PC-9 (cell line): ENCODE data around the gene CHD5. TPM values are rescaled to one million over a fixed set of nuclear protein-coding genes. Genes with fewer than 3 reads are reported as not detected.

ENCODE experiments used
- BruUV-seq: library from RNA; stranded (reverse); fragments of 400-500 nt; replicated peaks from 2 replicates; lab custom pipeline; 2021; lab: Mats Ljungman, UMichigan
- CTCF ChIA-PET: fragments of 300-600 bp; sonication (Branson Sonifier 250); formaldehyde crosslinking; loops from one replicate; lab custom pipeline; 2022; ENCODE audit warnings: antibody characterized with exemption; lab: Charles Lee
- POLR2A ChIA-PET: fragments of 300-600 bp; sonication (Branson Sonifier 250); formaldehyde crosslinking; loops from one replicate; lab custom pipeline; 2022; ENCODE audit warnings: antibody characterized with exemption; ENCODE audit not compliant: unreplicated experiment; lab: Charles Lee
- DNase-seq, 2 experiments: peaks; one replicate each; pipeline versions ENCODE4 v3.0.0 to v3.0.0-alpha.2; 2015 to 2022; ENCODE audit warnings: mixed read lengths in 1 of 2
- H2AFZ ChIP-seq: fragments of 200-600 bp; sonication (generic); 2 replicates; pipeline ENCODE4 v1.8.1; 2017; ENCODE audit warnings: antibody characterized with exemption
- H3F3A ChIP-seq: fragments of 200-600 bp; sonication (generic); 2 replicates; pipeline ENCODE4 v1.8.1; 2017; ENCODE audit warnings: antibody characterized with exemption, mild to moderate bottlenecking, low read depth; ENCODE audit not compliant: insufficient read depth
- H3K27ac ChIP-seq: fragments of 200-600 bp; sonication (generic); 2 replicates; pipeline ENCODE4 v1.6.1; 2016; ENCODE audit warnings: mixed run types
- H3K27me3 ChIP-seq: fragments of 200-600 bp; sonication (generic); 2 replicates; pipeline ENCODE4 v1.6.1; 2016; ENCODE audit warnings: low read depth, mixed run types; ENCODE audit not compliant: insufficient read depth
- H3K36me3 ChIP-seq: fragments of 200-600 bp; sonication (generic); 2 replicates; pipeline ENCODE4 v1.6.1; 2016; ENCODE audit warnings: low read depth, mixed run types
- H3K4me1 ChIP-seq: fragments of 200-600 bp; sonication (generic); replicated peaks from 2 replicates; pipeline ENCODE4 v1.6.1; 2016; ENCODE audit warnings: mixed run types; ENCODE audit not compliant: insufficient read depth
- H3K4me2 ChIP-seq: fragments of 200-600 bp; sonication (generic); 2 replicates; pipeline ENCODE4 v1.6.1; 2017; ENCODE audit warnings: mixed run types
- H3K4me3 ChIP-seq: fragments of 200-600 bp; sonication (generic); 2 replicates; pipeline ENCODE4 v1.6.1; 2016; ENCODE audit warnings: mixed run types
- H3K79me2 ChIP-seq: fragments of 200-600 bp; sonication (generic); 2 replicates; pipeline ENCODE4 v1.6.1; 2017; ENCODE audit warnings: low read depth, mixed run types
- H3K9me2 ChIP-seq: fragments of 200-600 bp; sonication (generic); 2 replicates; pipeline ENCODE4 v1.8.1; 2017; ENCODE audit warnings: mild to moderate bottlenecking; ENCODE audit not compliant: insufficient read depth
- H3K9me3 ChIP-seq: fragments of 200-600 bp; sonication (generic); 2 replicates; pipeline ENCODE4 v1.8.1; 2016; ENCODE audit warnings: low read depth; ENCODE audit not compliant: insufficient read depth
- H4K20me1 ChIP-seq: fragments of 200-600 bp; sonication (generic); 2 replicates; pipeline ENCODE4 v1.8.1; 2017; ENCODE audit not compliant: insufficient read depth
- CTCF ChIP-seq: fragments of 200-600 bp; sonication (generic); conservative IDR thresholded peaks from 2 replicates; pipeline ENCODE4 v1.6.1; 2017; ENCODE audit warnings: mixed run types, antibody characterized with exemption, mild to moderate bottlenecking, moderate library complexity
- EZH2 ChIP-seq: fragments of 200-600 bp; sonication (generic); IDR thresholded peaks from 2 replicates; pipeline ENCODE4 v1.8.0; 2017; ENCODE audit warnings: antibody characterized with exemption, low read depth
- intact Hi-C: fragments of 100-400 bp; cut with micrococcal nuclease; formaldehyde crosslinking; loops from one replicate; pipeline ENCODE4 v1.10.0; 2022; ENCODE audit not compliant: unreplicated experiment
- total RNA-seq: library from RNA; stranded (reverse); gene quantifications from 2 replicates; pipeline ENCODE4 v1.2.3, GENCODE V29; 2021

The CHD5 gene
- total RNA-seq, 1 experiment from 2014 or later: 0.50 TPM

- H3K9me2 ChIP-seq: no peaks in the 10 kb centered on the region
- H4K20me1 ChIP-seq: no peaks in the 10 kb centered on the region
- CTCF ChIA-PET: no interaction called here
- DNase-seq: no peak
- H3K79me2 ChIP-seq: no peaks in the 10 kb centered on the region
- H3K4me3 ChIP-seq: no peak overlapping the region
- no peaks in the 10 kb centered on the region for H3K4me1 ChIP-seq
- H3K4me2 ChIP-seq: no peak overlapping the region
- 0 out of 2 replicates have a peak, but pooled peaks cover 6% of the 10 kb centered on the region for H3K27me3 ChIP-seq
- no peaks in the 10 kb centered on the region for H3F3A ChIP-seq
- no peak for TF ChIP-seq CTCF
- no peak for TF ChIP-seq EZH2
- intact Hi-C loops: no loop called here
- POLR2A ChIA-PET: no interaction called here
- no peak overlapping the region for H2AFZ ChIP-seq
- no peak overlapping the region for H3K27ac ChIP-seq
- no TSS peak for BruUV-seq
- no peaks in the 10 kb centered on the region for H3K9me3 ChIP-seq
- no peaks in the 10 kb centered on the region for H3K36me3 ChIP-seq
These were observed 86.5 kb downstream of the CHD5 start for GRCh38 chr1:6093611-6094010.

- no peaks in the 10 kb centered on the region for H3K9me2 ChIP-seq
- TF ChIP-seq EZH2 (no peak), CTCF (no peak)
- no peaks in the 10 kb centered on the region for H3K79me2 ChIP-seq
- no peaks in the 10 kb centered on the region for H3K9me3 ChIP-seq
- intact Hi-C loops: no loop called here
- no TSS peak for BruUV-seq
- no peak overlapping the region for H3K4me3 ChIP-seq
- no peak for DNase-seq
- no peaks in the 10 kb centered on the region for H3K4me1 ChIP-seq
- H3K4me2 ChIP-seq: no peak overlapping the region
- no peaks in the 10 kb centered on the region for H4K20me1 ChIP-seq
- ChIA-PET POLR2A (no interaction called here), CTCF (no interaction called here)
- H3K27me3 ChIP-seq: 0 out of 2 replicates have a peak, but pooled peaks cover 6% of the 10 kb centered on the region
- H3F3A ChIP-seq: no peaks in the 10 kb centered on the region
- H3K36me3 ChIP-seq: no peaks in the 10 kb centered on the region
- H2AFZ ChIP-seq: no peak overlapping the region
- H3K27ac ChIP-seq: no peak overlapping the region
These were observed 87.0 kb downstream of the CHD5 start for GRCh38 chr1:6093071-6093470.

- H2AFZ ChIP-seq: no peak overlapping the region
- no peaks in the 10 kb centered on the region for H3K9me2 ChIP-seq
- no peak overlapping the region for H3K27ac ChIP-seq
- no peak overlapping the region for H3K4me3 ChIP-seq
- H3K27me3 ChIP-seq: peaks cover 6% of the 10 kb centered on the region; the same call in 1 of the 2 replicates
- H3K36me3 ChIP-seq: no peaks in the 10 kb centered on the region
- DNase-seq: no peak
- no peaks in the 10 kb centered on the region for H3K9me3 ChIP-seq
- TF ChIP-seq EZH2 (no peak), CTCF (no peak)
- no peaks in the 10 kb centered on the region for H3K79me2 ChIP-seq
- no peak overlapping the region for H3K4me2 ChIP-seq
- POLR2A ChIA-PET: no interaction called here
- CTCF ChIA-PET: no interaction called here
- no peaks in the 10 kb centered on the region for H4K20me1 ChIP-seq
- H3K4me1 ChIP-seq: no peaks in the 10 kb centered on the region
- BruUV-seq: no TSS peak
- H3F3A ChIP-seq: no peaks in the 10 kb centered on the region
- intact Hi-C loops: no loop called here
These were observed 87.9 kb downstream of the CHD5 start for GRCh38 chr1:6092211-6092610.
